HG03159 (cell line): Measurements from ENCODE around the gene TRIM46.
"Not testable (repeated sequence)": the region's sequence is repeated elsewhere in the genome, so short reads cannot be mapped to it uniquely, and the experiment has no call there.

Experiments
- ATAC-seq: cut with Tn5 transposase; IDR thresholded peaks from one replicate; pipeline ENCODE4 v1.9.1; 2021; ENCODE audit warnings: mild to moderate bottlenecking, moderate library complexity; ENCODE audit not compliant: unreplicated experiment

The TRIM46 gene

DNA sequence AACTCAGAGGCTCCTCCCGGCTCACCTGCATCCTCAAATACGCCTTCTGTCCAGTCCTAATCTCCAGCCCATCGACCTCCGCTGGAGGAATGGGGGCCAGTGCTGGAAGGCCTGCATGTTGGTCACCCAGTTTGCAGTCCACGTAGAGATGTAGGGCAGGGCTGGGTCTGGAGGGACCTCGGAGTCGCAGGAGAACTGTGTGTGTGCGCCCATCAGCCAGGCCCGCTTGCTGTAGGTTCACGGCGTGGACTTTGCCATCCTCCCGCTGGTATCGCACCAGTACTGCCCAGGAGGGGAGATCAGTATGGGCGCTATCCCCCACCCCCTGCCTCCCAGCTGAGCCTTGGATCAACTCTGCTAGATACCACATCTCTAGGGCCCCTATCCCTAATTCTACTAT lies 31.4 kb downstream of the TRIM46 start:
- ATAC-seq = no peak

DNA sequence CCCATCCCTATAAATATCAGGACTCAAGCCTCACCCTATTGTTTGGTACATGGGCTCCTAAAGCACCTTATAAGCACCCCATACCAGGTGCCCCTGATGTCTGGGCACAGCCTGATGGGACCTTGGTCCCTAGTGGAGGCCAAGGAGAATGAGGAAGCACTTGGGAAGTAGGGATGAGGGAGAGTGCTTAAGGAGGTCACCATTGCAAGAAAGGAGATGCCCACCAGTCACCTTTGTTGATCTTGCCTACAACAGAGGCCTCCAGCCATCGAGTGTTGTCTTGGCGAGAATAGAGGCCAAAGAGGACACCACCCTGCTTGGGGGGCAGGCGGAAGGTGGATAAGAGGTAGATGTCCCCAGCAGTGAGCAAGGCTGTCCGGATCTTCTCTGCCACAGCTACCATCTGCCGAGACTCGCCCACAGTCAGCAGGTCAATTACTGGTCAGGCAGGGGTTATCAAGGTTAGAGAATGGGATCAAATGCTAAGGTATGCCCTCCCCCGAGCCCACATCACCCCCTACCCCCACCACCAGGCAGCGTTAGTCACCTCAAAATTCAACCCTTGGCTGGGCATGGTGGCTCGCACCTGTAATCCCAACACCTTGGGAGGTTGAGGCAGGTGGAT lies 32.4 kb downstream of the TRIM46 start:
- no peak for ATAC-seq

DNA sequence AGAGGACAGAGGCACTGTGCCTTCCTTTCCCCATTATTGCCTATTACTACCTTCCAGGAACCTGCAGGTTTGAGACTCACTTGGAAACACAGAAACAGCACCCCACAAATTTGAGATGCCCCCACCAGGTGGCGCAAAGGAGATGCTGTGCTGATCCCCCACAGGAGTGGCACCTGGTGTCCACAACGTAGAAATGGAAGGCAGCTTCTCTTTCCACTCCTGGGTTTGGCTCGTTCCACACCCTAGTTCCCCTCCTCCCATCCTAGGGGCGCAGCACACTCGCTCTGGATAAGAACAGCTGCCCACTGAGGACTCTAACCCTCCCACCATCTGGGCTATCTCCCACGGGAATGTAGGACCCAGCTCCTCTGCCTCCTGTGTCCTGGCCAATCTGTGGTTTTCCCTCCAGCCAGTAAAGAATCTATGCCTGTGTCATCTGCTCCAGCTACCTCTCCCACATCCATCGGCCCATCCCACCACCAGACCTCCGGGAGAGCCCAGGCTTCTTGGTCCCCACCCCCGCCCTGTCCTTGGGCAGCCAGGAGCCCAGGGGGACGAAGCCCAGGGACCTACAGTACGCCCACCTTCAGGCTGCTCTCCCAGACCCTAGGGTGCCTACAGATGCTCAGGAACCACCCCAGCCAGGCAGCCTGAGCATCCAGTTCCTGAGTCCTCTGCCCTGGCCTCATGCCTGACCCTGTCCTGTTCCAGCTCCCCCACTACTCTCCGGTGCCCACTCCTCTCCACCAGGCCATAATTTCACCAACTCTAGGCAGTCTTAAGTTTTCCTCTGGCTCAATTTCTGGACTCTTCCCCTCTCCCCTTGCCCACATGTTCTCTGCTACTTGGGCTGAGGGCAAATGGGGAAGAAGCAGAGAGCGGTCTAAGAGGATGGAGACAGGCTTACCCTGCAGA lies 33.5 kb downstream of the TRIM46 start:
- ATAC-seq = no peak

DNA sequence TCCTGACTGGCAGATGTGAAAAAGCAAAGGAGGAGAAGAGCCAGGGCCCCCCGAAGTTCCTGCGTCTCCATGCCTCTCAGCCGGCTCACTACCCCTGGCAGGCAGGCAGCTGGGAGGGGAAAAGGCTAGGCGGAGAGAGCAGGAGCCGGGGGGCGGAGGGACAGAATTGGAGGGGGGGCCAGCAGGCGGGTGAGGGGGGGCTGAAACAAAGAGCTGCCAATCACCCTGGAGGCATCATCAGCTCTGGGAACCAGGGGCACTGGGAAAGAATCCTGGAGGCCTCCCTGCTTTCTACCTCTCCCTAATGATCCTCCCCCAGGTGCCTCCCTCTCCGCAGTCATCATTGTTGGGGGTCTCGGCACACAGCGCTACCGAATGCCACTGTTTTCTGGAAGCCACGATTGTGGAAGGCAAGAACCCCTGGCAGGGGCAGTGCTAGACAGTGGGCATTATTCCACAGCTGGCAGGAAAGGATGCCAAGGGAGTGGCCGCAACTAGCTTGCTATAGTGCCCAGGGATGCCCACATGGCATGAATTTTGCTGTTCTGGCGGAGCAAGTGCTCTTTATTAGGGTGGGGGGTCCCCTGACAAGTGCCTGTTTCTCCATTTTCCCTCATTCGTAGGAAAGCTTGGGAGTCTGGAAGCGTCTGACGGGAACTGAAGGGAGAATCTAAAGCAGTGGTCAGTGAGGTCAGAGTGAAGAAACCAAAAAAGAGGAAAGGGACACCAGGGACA lies 34.3 kb downstream of the TRIM46 start, which contains the start of gene THBS3:
Gene THBS3, minus strand, starts transcription at position 92 of the 735 bp plus-strand sequence. Its CDS starts 21 bp downstream, at position 71.
- no peak for ATAC-seq

DNA sequence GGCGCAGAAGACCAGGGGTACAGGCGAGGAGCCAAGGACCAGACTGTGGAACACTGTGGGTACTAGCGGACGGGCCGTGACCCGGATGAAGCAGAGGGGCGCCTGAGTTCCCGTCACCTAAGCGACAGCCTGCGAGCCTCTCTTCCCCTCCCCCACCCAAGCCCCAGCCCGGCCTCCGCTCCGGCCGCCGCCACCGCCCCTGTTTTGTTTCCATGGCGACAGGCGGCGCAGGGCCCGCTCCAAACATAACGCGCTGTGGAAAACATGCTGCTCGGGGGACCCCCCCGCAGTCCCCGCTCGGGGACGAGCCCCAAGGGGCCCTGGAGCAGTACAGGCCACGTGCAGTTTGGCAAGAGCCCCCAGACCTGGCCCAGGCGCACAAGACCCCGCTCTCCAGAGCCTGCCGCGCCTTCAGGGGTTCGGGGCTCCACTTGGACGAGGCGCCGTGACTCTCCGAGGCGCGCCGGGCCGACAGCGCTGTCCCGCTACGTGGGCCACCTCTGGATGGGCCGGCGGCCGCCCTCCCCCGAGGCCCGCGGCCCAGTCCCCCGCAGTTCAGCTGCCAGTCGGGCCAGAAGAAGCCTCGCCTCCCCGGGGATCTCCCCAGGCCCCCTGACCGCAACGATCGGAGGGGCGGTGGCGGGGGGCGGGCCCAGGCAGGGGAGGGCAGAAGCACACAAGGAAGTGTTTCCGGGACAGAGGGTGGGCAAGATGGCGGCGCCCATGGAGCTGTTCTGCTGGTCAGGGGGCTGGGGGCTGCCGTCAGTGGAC lies 35.1 kb downstream of the TRIM46 start, which contains the start of gene MTX1:
Gene MTX1, plus strand, starts transcription at position 155 of the 771 bp plus-strand sequence. Its CDS starts 110 bp downstream, at position 265.
- ATAC-seq = no peak

DNA sequence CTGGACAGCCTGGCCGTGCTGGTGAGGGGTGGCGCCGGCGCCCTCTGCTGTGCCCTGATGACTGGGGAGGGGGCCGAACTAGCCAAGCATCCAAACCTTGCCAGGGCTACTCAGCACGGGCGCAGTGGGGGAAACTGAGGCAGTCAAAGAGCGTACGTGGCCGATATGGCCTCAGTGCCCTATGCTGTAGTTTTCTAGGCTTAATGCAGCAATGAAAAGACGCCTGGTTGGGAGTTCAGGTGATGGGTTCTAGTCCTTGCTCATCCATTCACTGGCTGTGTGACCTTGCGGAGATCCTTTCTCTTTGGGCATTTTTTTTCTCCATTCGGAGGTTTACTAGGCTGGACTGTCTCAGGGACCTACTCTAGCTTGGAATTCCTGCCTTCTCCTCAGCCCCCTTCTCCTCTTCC lies 35.7 kb downstream of the TRIM46 start:
- ATAC-seq = no peak

DNA sequence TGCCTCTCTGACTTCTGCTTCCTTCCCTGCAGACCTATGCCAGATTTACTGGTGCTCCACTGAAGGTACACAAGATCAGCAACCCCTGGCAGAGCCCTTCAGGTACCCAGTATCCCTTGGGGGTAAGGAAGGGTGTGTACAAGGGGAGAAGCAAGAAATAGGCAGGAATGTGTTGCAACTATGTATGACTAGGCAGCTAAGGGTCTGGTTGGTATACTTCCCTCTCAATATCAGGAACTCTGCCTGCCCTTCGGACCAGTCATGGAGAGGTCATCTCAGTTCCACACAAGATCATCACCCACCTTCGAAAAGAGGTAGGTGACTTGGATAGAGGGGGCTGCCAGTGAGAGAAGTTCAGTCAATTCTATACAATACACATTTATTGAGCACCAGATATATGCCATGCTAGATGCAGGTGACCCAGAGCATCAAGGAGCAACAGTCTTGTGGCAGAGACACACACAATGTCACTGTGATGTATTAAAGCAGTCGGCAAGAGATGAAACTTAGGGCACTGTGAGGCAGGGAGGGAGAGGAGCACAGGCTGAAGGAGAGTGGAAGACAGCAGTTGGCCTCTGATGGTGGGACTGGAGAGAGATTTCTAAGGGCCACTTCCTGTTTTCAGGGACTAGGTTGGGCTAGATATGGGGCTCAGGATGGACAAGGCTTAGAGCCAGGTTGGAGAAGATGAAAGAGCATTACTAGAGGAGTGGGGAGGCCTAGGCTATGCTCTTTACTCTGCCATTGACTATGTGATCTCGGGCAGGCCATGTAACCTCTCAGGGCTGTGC lies 36.9 kb downstream of the TRIM46 start:
- no peak for ATAC-seq

DNA sequence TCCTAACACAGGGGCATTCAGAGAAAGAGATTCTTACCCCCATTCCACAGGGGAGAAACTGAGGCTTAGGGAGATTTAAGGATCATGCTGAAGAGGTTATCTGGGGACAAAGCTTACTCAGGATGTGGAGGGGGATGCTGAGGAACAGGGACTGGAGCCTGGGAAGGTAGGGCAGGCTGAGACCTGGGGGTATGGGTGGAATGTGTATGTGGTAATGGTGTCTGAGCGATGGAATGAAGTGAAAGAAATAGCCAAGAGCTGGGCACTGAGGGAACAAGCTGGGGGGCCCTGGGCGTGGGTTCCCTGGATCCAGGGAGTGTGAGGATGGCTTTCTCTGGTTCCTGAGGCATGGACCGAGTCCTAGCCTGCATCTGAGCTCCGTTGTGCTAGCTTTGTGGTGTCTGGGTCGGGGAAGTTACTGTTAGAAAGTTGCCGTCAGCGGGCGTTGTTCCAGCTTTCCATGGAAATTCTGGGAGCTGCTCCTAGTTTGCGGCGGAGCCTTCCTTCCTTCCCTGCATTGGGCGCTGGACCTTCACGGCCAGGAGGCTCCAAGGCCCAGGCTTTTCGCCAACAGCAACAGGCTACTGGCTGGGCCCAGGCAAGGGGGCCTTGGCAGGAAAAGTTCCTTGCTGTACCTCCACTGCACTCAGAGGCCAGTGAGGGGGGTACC lies 37.9 kb downstream of the TRIM46 start:
- not testable (repeated sequence) for ATAC-seq

DNA sequence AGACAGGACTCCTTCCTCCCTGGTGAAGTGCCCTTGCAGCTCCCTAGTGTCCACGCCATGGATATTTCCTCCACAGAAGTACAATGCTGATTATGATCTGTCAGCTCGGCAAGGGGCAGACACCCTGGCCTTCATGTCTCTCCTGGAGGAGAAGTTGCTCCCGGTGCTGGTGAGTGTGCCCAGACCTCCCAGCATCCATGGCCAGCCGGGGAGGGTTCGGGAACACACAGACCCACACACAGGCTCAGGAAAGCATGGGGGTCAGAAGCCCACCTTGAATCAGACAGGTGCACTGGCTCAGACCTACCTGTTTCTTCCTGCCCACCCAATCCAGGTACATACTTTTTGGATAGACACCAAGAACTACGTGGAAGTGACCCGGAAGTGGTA lies 38.4 kb downstream of the TRIM46 start:
- not testable (repeated sequence) for ATAC-seq

DNA sequence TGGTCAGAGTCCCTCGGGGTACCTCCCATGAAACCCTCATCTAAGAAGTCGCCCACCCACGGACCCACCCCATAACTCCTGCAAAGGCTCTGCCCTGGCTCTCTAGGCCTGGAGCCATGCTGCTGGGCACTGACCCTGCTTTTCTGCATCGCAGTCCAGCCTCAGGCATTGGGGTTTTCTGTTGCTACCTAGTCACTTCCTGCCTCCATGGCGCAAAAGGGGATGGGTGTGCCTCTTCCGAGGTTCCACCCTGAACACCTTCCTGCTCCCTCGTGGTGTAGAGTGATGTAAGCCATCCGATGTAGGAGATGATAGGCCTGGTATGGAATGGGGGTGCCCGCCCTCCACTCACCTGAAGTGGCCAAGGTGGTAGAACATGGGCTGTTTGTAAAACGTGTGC lies 41.1 kb downstream of the TRIM46 start:
- ATAC-seq = not testable (repeated sequence)

DNA sequence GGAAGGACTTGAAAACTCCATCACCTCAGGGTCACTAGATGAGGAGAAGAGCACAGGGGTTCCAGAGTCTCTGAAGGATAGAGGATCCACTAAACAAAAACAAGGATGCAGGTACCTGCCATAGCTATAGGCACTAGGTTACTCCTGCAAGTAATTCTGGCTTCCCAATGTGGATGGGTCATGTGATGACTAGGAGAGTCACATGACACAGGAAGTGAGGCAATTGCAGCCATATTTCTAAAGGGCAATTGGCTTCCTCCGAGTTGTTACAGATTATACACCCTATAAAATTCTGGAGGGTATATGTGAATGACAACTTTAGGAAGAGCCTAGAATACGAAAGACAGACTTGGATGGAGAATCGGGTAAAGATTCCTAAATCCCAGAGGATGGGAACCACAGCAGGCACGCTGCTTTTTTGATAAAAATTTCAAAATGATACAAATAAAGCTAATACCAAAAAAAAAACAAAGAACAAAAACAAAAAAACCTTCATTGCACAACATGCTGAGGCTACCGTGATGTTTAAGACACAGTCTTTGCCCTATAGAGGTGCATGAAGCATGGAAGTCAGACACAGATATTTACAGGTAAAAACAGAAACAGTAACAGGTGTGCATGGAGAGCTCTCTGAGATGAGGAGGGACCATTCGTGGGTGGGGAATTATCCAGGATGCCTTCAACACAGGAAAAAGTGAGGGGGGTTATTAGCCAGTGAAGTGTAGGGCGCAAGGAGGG lies 45.4 kb downstream of the TRIM46 start:
- no peak for ATAC-seq

DNA sequence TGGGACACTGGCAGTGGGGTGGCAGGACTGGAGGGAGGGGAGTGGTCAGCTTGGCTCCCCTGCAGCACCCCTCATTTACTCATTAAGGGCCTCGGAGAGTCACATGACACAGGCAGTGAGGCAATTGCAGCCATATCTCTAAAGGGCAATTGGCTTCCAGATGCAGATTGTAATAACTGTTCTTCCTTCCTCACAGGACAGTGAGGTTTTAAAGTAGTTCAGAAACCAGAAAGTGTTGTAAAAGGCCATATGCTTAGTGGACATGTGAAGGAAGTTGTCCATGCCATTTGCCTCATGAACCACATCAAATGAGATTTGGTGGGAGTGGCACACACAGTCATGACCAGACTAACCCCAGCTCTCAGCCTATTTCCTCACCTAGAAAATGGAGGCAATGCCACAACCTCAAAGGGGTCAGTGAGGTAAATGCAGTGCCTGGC lies 46.0 kb downstream of the TRIM46 start:
- ATAC-seq = no peak

DNA sequence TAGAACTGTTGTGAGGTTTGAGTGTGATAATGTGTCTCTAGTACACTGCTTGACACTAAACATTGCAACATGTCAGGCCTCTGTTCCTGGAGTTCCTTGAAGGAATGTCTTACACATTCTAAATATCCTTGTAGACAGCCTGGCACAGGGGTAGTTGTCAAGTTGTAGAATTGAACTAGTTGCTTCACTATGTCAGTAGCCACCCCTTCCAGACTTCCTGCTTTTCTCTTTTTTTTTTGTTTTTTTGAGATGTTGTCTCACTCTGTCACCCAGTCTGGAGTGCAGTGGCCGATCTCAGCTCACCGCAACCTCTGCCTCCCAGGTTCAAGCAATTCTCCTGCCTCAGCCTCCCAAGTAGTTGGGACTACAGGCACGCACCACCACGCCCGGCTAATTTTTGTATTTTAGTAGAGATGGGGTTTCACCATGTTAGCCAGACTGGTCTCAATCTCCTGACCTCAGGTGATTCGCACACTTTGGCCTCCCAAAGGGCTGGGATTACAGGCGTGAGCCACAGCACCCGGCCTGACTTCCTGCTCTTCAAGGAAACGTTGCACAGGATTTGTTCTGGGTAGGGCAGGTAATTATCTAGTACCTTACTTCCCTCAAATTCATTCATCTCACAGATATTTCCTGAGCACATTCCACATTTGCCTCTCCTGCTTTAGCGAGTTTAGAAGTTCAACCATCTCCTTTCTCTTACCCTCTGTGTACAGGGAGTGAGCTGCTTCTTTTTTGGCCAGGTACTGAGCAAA lies 46.7 kb downstream of the TRIM46 start:
- not testable (repeated sequence) for ATAC-seq

DNA sequence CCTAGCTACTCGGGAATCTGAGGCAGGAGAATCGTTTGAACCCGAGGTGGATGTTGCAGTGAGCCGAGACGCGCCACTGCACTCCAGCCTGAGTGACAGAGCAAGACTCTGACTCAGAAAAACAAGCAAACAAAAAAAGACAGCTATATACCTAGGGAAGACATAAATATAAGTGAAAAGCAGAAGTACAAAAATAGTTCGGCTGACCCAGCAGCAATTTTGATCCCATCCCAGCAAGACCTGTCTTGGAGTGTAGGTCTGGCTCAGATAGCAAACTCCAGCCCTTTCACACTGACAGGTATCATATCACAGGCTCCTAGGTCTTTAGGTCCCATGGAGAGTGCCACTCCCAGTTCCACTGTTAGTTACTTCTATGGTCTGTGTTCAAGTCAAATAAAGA lies 49.4 kb downstream of the TRIM46 start:
- no peak for ATAC-seq

DNA sequence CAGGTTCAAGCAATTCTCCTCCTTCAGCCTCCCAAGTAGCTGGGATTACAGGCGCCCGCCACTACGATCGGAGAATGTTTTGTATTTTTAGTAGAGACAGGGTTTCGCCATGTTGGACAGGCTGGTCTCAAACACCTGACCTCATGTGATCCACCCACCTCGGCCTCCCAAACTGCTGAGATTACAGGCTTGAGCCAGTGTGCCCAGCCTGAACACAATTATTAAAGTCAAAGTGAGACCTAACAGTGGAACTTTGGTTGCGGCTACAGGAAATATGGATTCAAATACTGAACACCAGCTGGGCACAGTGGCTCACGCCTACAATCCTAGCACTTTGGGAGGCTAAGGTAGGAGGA lies 51.7 kb downstream of the TRIM46 start:
- ATAC-seq = not testable (repeated sequence)

DNA sequence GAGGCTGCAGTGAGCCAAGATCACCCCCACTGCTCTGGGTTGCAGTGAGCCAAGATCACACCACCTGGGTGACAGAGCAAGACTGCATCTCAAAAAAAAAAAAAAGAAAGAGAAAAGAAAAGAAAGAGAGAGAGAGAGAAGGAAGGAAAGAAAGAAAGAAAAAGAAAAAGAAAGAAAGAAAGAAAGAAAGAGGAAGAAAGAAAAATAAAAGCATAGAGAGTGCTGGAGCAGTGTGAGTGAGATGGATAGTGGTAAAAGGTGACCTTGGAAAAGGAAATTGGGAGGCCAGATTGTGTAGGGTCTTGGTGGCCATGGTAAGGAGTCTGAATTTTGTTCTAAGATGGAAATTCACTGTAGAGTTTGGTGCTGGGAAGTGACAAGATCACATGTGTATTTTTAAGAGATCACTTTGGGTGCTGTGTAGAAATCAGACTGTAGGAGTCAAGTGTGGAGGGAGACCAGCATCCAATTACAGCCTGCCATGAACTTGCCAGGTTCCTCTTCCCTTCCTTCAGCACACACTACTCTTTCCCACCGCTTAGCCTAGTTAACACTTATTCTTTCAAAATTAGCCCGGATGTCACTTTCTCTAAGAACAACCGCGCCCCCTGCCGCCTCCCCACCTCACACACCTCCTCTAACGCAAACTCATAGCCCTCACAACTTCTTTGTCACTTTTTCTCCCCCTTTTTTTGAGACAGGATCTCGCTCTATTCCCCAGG lies 52.7 kb downstream of the TRIM46 start:
- no peak for ATAC-seq

DNA sequence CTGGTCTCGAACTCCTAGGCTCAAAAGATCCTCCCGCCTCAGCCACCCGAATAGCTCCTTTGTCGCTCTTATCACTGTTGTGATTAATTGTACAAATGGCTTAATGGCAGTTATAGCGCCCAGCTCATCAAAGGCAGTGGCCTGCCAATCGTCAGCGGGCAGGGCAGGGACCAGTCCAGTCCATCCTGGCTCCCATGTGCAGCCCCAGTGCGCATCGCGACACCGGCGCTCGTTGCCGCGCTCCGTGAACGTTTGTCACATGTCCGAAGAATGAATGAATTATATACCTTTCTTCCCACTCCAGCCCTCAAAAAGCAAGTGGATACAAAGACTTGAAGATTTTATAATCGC lies 53.2 kb downstream of the TRIM46 start:
- ATAC-seq = no peak
